K562 (cell line): ENCODE data around the gene MYL6B. TPM values are rescaled to one million over a fixed set of nuclear protein-coding genes. Genes with fewer than 3 reads are reported as not detected.

Experiments used
- CBX3 ChIP-seq, 2 experiments: IDR thresholded peaks; 1 replicate in 1 of 2; 2 replicates in 1 of 2; pipeline ENCODE4 v1.6.1; 2012; ENCODE audit warnings: inconsistent platforms in 2 of 2, low read length in 2 of 2, borderline replicate concordance in 1 of 2, control low read depth in 1 of 2
- FOXP4 ChIP-seq: sonication (generic); formaldehyde crosslinking; IDR thresholded peaks from 2 replicates; pipeline ENCODE4 v1.8.0; 2022; ENCODE audit warnings: mild to moderate bottlenecking, missing genetic modification reagents, borderline replicate concordance
- MEF2D ChIP-seq: conservative IDR thresholded peaks from 2 replicates; pipeline ENCODE4 v1.6.1; 2016; ENCODE audit warnings: low read depth, missing genetic modification characterization, missing compliant biosample characterization
- MIER1 ChIP-seq: fragments of 450-650 bp; IDR thresholded peaks from 2 replicates; pipeline ENCODE4 v1.6.1; 2016; ENCODE audit warnings: antibody characterized with exemption, mild to moderate bottlenecking, low read depth
- MXI1 ChIP-seq: IDR thresholded peaks from 2 replicates; pipeline ENCODE4 v1.6.1; 2011; ENCODE audit warnings: low read depth, mild to moderate bottlenecking, improper control_type of control experiment, low read length
- PHF21A ChIP-seq: fragments of 450-650 bp; IDR thresholded peaks from 2 replicates; pipeline ENCODE4 v1.6.1; 2017; ENCODE audit warnings: low read depth, borderline replicate concordance
- POLR2AphosphoS5 ChIP-seq: IDR thresholded peaks from 2 replicates; pipeline ENCODE4 v1.6.1; 2011; ENCODE audit warnings: mild to moderate bottlenecking, low read depth, low read length, moderate library complexity; ENCODE audit not compliant: control insufficient read depth, insufficient read depth
- RBM15 ChIP-seq: fragments of 200-400 bp; formaldehyde crosslinking; IDR thresholded peaks from 2 replicates; pipeline ENCODE4 v1.6.1; 2018; ENCODE audit warnings: mild to moderate bottlenecking, low read length, moderate library complexity; ENCODE audit not compliant: insufficient read depth
- RCOR1 ChIP-seq, 2 experiments: IDR thresholded peaks; 2 replicates each; pipeline ENCODE4 v1.6.1; 2012; ENCODE audit warnings: low read depth in 2 of 2, low read length in 2 of 2, borderline replicate concordance in 1 of 2, improper control_type of control experiment in 1 of 2
- SFPQ ChIP-seq: fragments of 200-400 bp; formaldehyde crosslinking; IDR thresholded peaks from 2 replicates; pipeline ENCODE4 v1.6.1; 2017; ENCODE audit warnings: mild to moderate bottlenecking, low read depth, low read length, moderate library complexity
- TEAD4 ChIP-seq, 2 experiments: sonication (generic) in 1 of 2; formaldehyde crosslinking in 1 of 2; IDR thresholded peaks; 2 replicates each; pipeline versions ENCODE4 v1.6.1 to v1.8.0; 2012 to 2022; ENCODE audit warnings: borderline replicate concordance in 1 of 2, inconsistent platforms in 1 of 2, low read length in 1 of 2, mild to moderate bottlenecking in 1 of 2, missing genetic modification reagents in 1 of 2
- U2AF1 ChIP-seq: fragments of 200-400 bp; formaldehyde crosslinking; optimal IDR thresholded peaks from 2 replicates; pipeline ENCODE3; 2017; ENCODE audit warnings: mild to moderate bottlenecking, low read depth, low read length, moderate library complexity
- YBX1 ChIP-seq: fragments of 450-650 bp; IDR thresholded peaks from 2 replicates; pipeline ENCODE4 v1.7.1; 2016; ENCODE audit warnings: mild to moderate bottlenecking
- ZBTB11 ChIP-seq, 3 experiments: fragments of 200-800 bp in 1 of 3; fragments of 250-450 bp in 1 of 3; fragments of 450-650 bp in 1 of 3; sonication (Bioruptor Pico) in 1 of 3; sonication (Bioruptor generic) in 1 of 3; formaldehyde crosslinking in 1 of 3; IDR thresholded peaks; 2 replicates each; pipeline versions ENCODE4 v1.6.1 to v1.8.0; 2016 to 2022; ENCODE audit warnings: mild to moderate bottlenecking in 2 of 3, missing genetic modification characterization in 2 of 3, missing compliant biosample characterization in 1 of 3, moderate library complexity in 1 of 3
- ZNF121 ChIP-seq: sonication (generic); formaldehyde crosslinking; conservative IDR thresholded peaks from 2 replicates; pipeline ENCODE4 v1.8.0; 2022; ENCODE audit warnings: missing genetic modification reagents
- ZNF212 ChIP-seq: fragments of 450-650 bp; formaldehyde crosslinking; IDR thresholded peaks from 2 replicates; pipeline ENCODE4 v1.4.0; 2020; ENCODE audit warnings: mild to moderate bottlenecking
- ZNF384 ChIP-seq: IDR thresholded peaks from 2 replicates; pipeline ENCODE4 v1.6.1; 2012; ENCODE audit warnings: low read depth, low read length, improper control_type of control experiment
- ZNF589 ChIP-seq: fragments of 200-800 bp; sonication (Bioruptor generic); IDR thresholded peaks from 2 replicates; pipeline ENCODE4 v1.6.1; 2016; ENCODE audit warnings: low read depth, missing genetic modification characterization, missing compliant biosample characterization
- polyA plus RNA-seq, 8 experiments: library from polyadenylated mRNA; depleted of rRNA in 4 of 8; stranded (reverse) in 5 of 8; unstranded in 3 of 8; fragments of >200 nt; fragmentation: Nextera tagmentation in 2 of 8; fragmentation: Illumina TruSeq in 1 of 8; extraction: Ambion mirVana in 2 of 8; extraction: Trizol in 1 of 8; gene quantifications; 2 replicates each; pipeline versions ENCODE4 v1.2.1 to v1.2.3, GENCODE V29; 2011 to 2014; ENCODE audit warnings: inconsistent platforms in 1 of 8, missing spikeins in 1 of 8
- total RNA-seq, 7 experiments: library from RNA; depleted of rRNA in 6 of 7; stranded (reverse); fragments of >200 nt in 6 of 7; fragmentation: Illumina TruSeq in 2 of 7; extraction: Trizol in 2 of 7; gene quantifications; 2 replicates each; pipeline versions ENCODE4 v1.2.1 to v1.2.3, GENCODE V29; 2011 to 2021; ENCODE audit warnings: low replicate concordance in 1 of 7

Gene MYL6B
- total and polyA plus RNA-seq, 9 of the 15 experiments (the other 6 are each of a cell fraction or from before 2014, with no cell fraction given), result 42.8 to 77.3 (median 68.6) TPM

GRCh38 chr12:56117778-56118687, 34.4 kb upstream of the MYL6B start, which contains the start of gene ZC3H10 (continued):
- TF ChIP-seq SFPQ, result no peak
- TF ChIP-seq RBM15, result no peak
- TF ChIP-seq ZNF384, result peak; percentile 10; the same call in 1 of the 2 replicates
- TF ChIP-seq TEAD4 (IDR thresholded peaks at IDR 0.05; ENCODE audit: low read length), result peak; percentile 73
- TF ChIP-seq TEAD4 (CRISPR knock-in tag; IDR thresholded peaks at IDR 0.05; ENCODE audit: borderline replicate concordance), result no peak
- no peak for TF ChIP-seq MIER1
- peak; percentile 99 for TF ChIP-seq MXI1
- TF ChIP-seq U2AF1, result no peak
- no peak for TF ChIP-seq YBX1
- peak in 1 of 2 experiments; percentile 75; a peak in 3 of 4 replicates for TF ChIP-seq RCOR1 (IDR thresholded peaks at IDR 0.05; ENCODE audit: borderline replicate concordance in 1 of 2, low read depth in 2 of 2, low read length in 2 of 2)
- TF ChIP-seq ZNF589, result no peak
- peak in 1 of 3 experiments; percentile 88; a peak in 3 of 6 replicates for TF ChIP-seq ZBTB11 (CRISPR knock-in tag; IDR thresholded peaks at IDR 0.05)
- TF ChIP-seq PHF21A, result peak; percentile 8; the same call in 1 of the 2 replicates
- no peak for TF ChIP-seq FOXP4 (CRISPR knock-in tag)
- no peak for TF ChIP-seq ZNF121 (CRISPR knock-in tag)
- no peak; a peak in 1 of 3 replicates for TF ChIP-seq CBX3 (IDR thresholded peaks at IDR 0.05; ENCODE audit: borderline replicate concordance in 1 of 2, low read length in 2 of 2)
- TF ChIP-seq POLR2AphosphoS5, result peak; percentile 99
- TF ChIP-seq MEF2D (tag), result 0 out of 2 replicates have a peak, but pooled peaks have one; percentile 22
- TF ChIP-seq ZNF212 (CRISPR knock-in tag), result no peak
